GM12875 (cell line): ENCODE results near the gene GDF9.

ENCODE experiments used
- H3K4me3 ChIP-seq: one replicate; pipeline ENCODE4 v1.5.1; 2011; ENCODE audit warnings: low read depth, low read length, control low read depth
- CTCF ChIP-seq: IDR thresholded peaks from 2 replicates; pipeline ENCODE4 v1.5.1; 2011; ENCODE audit warnings: low read depth, mild to moderate bottlenecking, control low read depth, inconsistent platforms, low read length, moderate library complexity, borderline replicate concordance; ENCODE audit not compliant: insufficient read depth

GDF9 gene

GRCh38 chr5:132884548-132884947 is 18.3 kb upstream of the GDF9 start:
- H3K4me3 ChIP-seq = no peak overlapping the region
- no peak for TF ChIP-seq CTCF

- TF ChIP-seq CTCF = peak; percentile 58; the same call in 1 of the 2 replicates
- H3K4me3 ChIP-seq = no peak overlapping the region
Observed at GRCh38 chr5:132883261-132883834, 17.1 kb upstream of the GDF9 start.

GRCh38 chr5:132877938-132878337 is 11.7 kb upstream of the GDF9 start:
- no peak for TF ChIP-seq CTCF
- no peak overlapping the region for H3K4me3 ChIP-seq

- no peak for TF ChIP-seq CTCF
- H3K4me3 ChIP-seq = no peak overlapping the region
Observed at GRCh38 chr5:132877466-132877865, 11.2 kb upstream of the GDF9 start.

- H3K4me3 ChIP-seq = no peak overlapping the region
- TF ChIP-seq CTCF = no peak
Observed at GRCh38 chr5:132876020-132876759, 9.9 kb upstream of the GDF9 start.

- H3K4me3 ChIP-seq = no peak overlapping the region
- no peak for TF ChIP-seq CTCF
Observed at GRCh38 chr5:132873930-132874271, 7.6 kb upstream of the GDF9 start.

GRCh38 chr5:132873119-132873929 is 7.1 kb upstream of the GDF9 start, which contains the start of gene LEAP2:
TSS of gene LEAP2 (plus strand) at chr5:132873668. CDS start at chr5:132873695, 27 bp downstream.
- no peak for TF ChIP-seq CTCF
- no peak within 1 kb of the TSS for H3K4me3 ChIP-seq
